Sigmoid colon (tissue), 7 donors: Measurements from ENCODE around the gene PDZD4. TPM values are rescaled to one million over a fixed set of nuclear protein-coding genes. Genes with fewer than 3 reads are reported as not detected.

Experiments
- DNase-seq: peaks from one replicate; pipeline ENCODE4 v3.0.0-alpha.2; 2019
- H3K27ac ChIP-seq, 4 donors: fragments of 200-600 bp; sonication (generic); one replicate each; pipeline ENCODE4 v1.5.1; 2016 to 2019; ENCODE audit warnings: mild to moderate bottlenecking in 1 of 4
- H3K27me3 ChIP-seq, 3 donors: fragments of 200-600 bp; sonication (generic); one replicate each; pipeline ENCODE4 v1.5.1; 2019; ENCODE audit warnings: mild to moderate bottlenecking in 1 of 3
- H3K36me3 ChIP-seq, 4 donors: fragments of 200-600 bp; sonication (generic); one replicate each; pipeline ENCODE4 v1.5.1; 2016 to 2019
- H3K4me1 ChIP-seq, 4 donors: fragments of 200-600 bp; sonication (generic); one replicate each; pipeline ENCODE4 v1.5.1; 2017 to 2019
- H3K4me3 ChIP-seq, 4 donors: fragments of 200-600 bp; sonication (generic); one replicate each; pipeline ENCODE4 v1.5.1; 2017 to 2019; ENCODE audit warnings: mild to moderate bottlenecking in 2 of 4, moderate library complexity in 1 of 4
- H3K9me3 ChIP-seq, 4 donors: fragments of 200-600 bp in 3 of 4; sonication (generic) in 3 of 4; one replicate each; pipeline versions ENCODE4 v1.5.1 to v1.6.1; 2013 to 2019
- EP300 ChIP-seq, 4 donors: sonication (generic); formaldehyde crosslinking; IDR thresholded peaks; one replicate each; pipeline ENCODE4 v1.6.1; 2017; ENCODE audit warnings: antibody characterized with exemption in 4 of 4
- POLR2A ChIP-seq, 2 donors: fragments of 450-650 bp; IDR thresholded peaks; one replicate each; pipeline ENCODE4 v1.6.1; 2016; ENCODE audit warnings: antibody characterized with exemption in 2 of 2, mild to moderate bottlenecking in 2 of 2, moderate library complexity in 2 of 2
- POLR2AphosphoS5 ChIP-seq, 4 donors: sonication (generic); formaldehyde crosslinking; IDR thresholded peaks; one replicate each; pipeline ENCODE4 v1.6.1; 2017; ENCODE audit warnings: antibody characterized with exemption in 4 of 4
- WGBS, 2 donors: extraction: QIAGEN DNeasy Blood & Tissue Kit; methylation state at CpG; one replicate each; pipeline ENCODE4 v1.1.7; 2013; 5-methylcytosine and 5-hydroxymethylcytosine counted together
- intact Hi-C: fragments of 100-400 bp; cut with DNase I; formaldehyde crosslinking; loops from one replicate; pipeline ENCODE4 v1.15.1; 2023
- polyA plus RNA-seq, 3 donors: library from polyadenylated mRNA; stranded (reverse); fragments of 200-250 nt; gene quantifications; one replicate each; pipeline ENCODE4 v1.2.3, GENCODE V29; 2013
- total RNA-seq, 4 donors: library from RNA; depleted of rRNA; stranded (reverse); fragments of >200 nt; gene quantifications; one replicate each; pipeline ENCODE4 v1.1.0, GENCODE V29; 2016
- TF ChIP-seq, protein P1 (sequence below), 4 experiments: fragments of 450-650 bp in 3 of 4; fragments of 200-600 bp in 1 of 4; IDR thresholded peaks; one replicate each; pipeline ENCODE4 v1.5.1; 2016 to 2019; ENCODE audit warnings: antibody characterized with exemption in 4 of 4, mild to moderate bottlenecking in 3 of 4, moderate library complexity in 2 of 4
- donor health status: healthy with polysubstance abuse.
- donor health status: Bipolar disorder and iron deficiency.
- donor health status: healthy.

Gene PDZD4
- total and polyA plus RNA-seq, 7 donors = 0.46 to 24.4 (median 8.6) TPM

DNA sequence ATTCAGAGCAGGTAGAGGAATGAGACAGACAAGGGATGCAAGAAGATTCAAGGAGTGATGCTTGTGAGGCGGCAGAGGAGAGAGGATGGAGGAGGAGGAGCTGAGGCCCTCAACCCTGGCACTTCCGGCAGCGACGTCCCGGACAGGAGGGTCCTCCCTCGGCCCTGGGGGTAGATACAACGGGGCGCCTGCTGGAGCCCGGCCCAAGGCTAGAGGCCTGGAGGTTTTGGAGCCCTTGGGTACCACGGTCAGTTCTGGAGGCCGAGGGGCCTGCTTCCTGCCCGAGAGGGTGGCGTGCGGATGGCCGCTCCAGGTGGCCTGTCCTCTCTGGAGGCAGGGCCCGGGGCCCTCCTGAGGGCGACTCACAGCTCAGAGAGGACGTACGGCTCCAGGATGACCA lies 22.4 kb downstream of the PDZD4 start:
- Histone ChIP-seq H3K9me3 (no peaks in the 10 kb centered on the region), H3K27me3 (no peaks in the 10 kb centered on the region), H3K27ac (no peak overlapping the region), H3K4me3 (no peak overlapping the region), H3K36me3 (no peaks in the 10 kb centered on the region), H3K4me1 (no peaks in the 10 kb centered on the region)
- intact Hi-C loops = no loop called here
- no peak for DNase-seq
- TF ChIP-seq POLR2AphosphoS5 (IDR thresholded peaks at IDR 0.05) = no peak
- TF ChIP-seq EP300 (IDR thresholded peaks at IDR 0.05) = no peak
- no peak for TF ChIP-seq POLR2A (IDR thresholded peaks at IDR 0.05)
- TF ChIP-seq, protein P1, sequence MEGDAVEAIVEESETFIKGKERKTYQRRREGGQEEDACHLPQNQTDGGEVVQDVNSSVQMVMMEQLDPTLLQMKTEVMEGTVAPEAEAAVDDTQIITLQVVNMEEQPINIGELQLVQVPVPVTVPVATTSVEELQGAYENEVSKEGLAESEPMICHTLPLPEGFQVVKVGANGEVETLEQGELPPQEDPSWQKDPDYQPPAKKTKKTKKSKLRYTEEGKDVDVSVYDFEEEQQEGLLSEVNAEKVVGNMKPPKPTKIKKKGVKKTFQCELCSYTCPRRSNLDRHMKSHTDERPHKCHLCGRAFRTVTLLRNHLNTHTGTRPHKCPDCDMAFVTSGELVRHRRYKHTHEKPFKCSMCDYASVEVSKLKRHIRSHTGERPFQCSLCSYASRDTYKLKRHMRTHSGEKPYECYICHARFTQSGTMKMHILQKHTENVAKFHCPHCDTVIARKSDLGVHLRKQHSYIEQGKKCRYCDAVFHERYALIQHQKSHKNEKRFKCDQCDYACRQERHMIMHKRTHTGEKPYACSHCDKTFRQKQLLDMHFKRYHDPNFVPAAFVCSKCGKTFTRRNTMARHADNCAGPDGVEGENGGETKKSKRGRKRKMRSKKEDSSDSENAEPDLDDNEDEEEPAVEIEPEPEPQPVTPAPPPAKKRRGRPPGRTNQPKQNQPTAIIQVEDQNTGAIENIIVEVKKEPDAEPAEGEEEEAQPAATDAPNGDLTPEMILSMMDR (IDR thresholded peaks at IDR 0.05) = no peak
- WGBS, 2 donors = 92 to 94% methylated on average over 19 of the region's 19 CpGs

DNA sequence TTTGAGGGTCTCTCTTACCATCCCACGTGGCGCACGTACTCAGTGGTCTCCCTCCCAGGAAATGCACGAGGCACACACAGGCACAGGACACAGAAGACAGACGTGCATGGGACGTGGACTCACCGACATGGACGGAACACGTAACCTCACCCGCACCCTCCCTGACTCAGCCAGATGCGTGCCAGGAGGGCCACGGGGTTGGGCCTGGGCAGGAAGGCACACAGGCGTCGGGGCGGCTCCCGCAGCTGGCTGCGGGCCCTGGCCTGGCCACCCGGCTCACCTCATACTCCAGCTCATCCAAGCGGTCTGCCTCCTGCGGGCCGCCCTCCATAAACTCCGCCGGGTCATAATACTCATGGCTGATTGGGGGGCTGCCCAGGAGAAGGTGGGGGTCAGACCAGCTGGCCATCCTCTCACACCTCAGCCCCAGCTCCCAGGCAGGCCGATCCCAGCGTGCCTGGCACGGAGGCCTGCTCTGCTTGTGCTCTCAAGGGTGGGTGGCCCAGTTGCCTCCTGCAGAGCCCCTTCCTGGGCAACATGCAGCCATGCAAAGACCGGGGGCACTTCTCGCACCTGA lies 23.3 kb downstream of the PDZD4 start:
- Histone ChIP-seq H3K27me3 (no peaks in the 10 kb centered on the region), H3K36me3 (no peaks in the 10 kb centered on the region), H3K4me3 (no peak overlapping the region), H3K9me3 (no peaks in the 10 kb centered on the region), H3K4me1 (no peaks in the 10 kb centered on the region), H3K27ac (no peak overlapping the region)
- DNase-seq = no peak
- TF ChIP-seq POLR2A (IDR thresholded peaks at IDR 0.05) (no peak), EP300 (IDR thresholded peaks at IDR 0.05) (no peak), POLR2AphosphoS5 (IDR thresholded peaks at IDR 0.05) (no peak)
- TF ChIP-seq, protein P1 (IDR thresholded peaks at IDR 0.05) = no peak
- intact Hi-C loops = no loop called here
- WGBS, 2 donors = 82 to 92% methylated on average over 28 of the region's 28 CpGs

DNA sequence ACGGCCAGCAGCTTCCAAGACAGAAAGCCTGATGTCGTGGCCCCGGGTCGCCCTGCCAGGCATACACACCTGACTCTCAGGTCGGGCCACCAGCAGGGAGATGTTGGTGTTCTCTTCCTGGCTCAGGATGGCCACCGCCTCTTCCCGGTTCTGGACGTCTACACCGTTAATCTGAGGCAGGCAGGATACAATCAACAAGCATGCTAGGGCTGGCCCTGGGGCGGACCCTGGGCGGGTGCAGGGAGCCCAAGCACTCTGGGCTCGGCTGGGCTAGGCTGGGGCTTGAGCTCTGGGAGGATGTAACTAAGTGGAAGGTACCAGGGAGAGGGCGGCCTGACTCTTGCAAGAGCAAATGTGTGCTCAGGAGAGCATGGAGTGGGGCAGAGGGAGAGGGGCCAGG lies 24.9 kb downstream of the PDZD4 start:
- 82 to 89% methylated on average over 13 of the region's 13 CpGs for WGBS, 2 donors
- no peak for DNase-seq
- H3K27me3 ChIP-seq = no peaks in the 10 kb centered on the region

DNA sequence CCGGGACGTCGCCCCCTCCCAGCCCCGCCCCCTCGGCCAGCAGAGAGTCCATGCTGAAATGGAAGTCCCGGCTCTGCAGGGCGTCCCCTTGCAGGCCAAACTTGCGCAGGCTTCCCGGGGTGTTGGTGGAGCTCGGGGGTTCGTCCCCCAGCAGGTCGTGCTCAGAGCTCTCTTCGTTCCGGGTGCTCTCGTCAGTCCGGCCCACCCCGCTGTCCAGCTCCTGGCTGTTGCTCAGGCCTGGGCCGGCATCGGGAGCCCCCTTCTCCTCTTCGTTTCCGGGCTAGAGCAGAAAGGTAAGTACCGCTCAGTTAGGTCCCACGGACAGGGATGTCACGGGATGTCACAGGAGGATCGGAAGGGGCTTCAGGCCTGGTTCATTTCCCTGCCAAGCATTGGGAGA lies 25.7 kb downstream of the PDZD4 start:
- TF ChIP-seq POLR2AphosphoS5 (IDR thresholded peaks at IDR 0.05) = no peak
- TF ChIP-seq, protein P1 (IDR thresholded peaks at IDR 0.05) = no peak
- no peak for TF ChIP-seq POLR2A (IDR thresholded peaks at IDR 0.05)
- TF ChIP-seq EP300 (IDR thresholded peaks at IDR 0.05) = no peak
- no peaks in the 10 kb centered on the region for H3K36me3 ChIP-seq
- DNase-seq = no peak
- intact Hi-C loops = no loop called here
- H3K4me3 ChIP-seq = no peak overlapping the region
- no peaks in the 10 kb centered on the region for H3K27me3 ChIP-seq
- no peak overlapping the region for H3K27ac ChIP-seq
- 91 to 93% methylated on average over 25 of the region's 25 CpGs for WGBS, 2 donors
- H3K9me3 ChIP-seq = no peaks in the 10 kb centered on the region
- no peaks in the 10 kb centered on the region for H3K4me1 ChIP-seq

More for the DNA sequence above, 24.9 kb downstream of the PDZD4 start:
- TF ChIP-seq POLR2A (IDR thresholded peaks at IDR 0.05) = no peak
- TF ChIP-seq EP300 (IDR thresholded peaks at IDR 0.05) = no peak
- no peak for TF ChIP-seq POLR2AphosphoS5 (IDR thresholded peaks at IDR 0.05)
- TF ChIP-seq, protein P1 (IDR thresholded peaks at IDR 0.05) = no peak
- Histone ChIP-seq H3K27ac (no peak overlapping the region), H3K36me3 (no peaks in the 10 kb centered on the region), H3K9me3 (no peaks in the 10 kb centered on the region), H3K4me3 (no peak overlapping the region), H3K4me1 (no peaks in the 10 kb centered on the region)
- intact Hi-C loops = no loop called here

DNA sequence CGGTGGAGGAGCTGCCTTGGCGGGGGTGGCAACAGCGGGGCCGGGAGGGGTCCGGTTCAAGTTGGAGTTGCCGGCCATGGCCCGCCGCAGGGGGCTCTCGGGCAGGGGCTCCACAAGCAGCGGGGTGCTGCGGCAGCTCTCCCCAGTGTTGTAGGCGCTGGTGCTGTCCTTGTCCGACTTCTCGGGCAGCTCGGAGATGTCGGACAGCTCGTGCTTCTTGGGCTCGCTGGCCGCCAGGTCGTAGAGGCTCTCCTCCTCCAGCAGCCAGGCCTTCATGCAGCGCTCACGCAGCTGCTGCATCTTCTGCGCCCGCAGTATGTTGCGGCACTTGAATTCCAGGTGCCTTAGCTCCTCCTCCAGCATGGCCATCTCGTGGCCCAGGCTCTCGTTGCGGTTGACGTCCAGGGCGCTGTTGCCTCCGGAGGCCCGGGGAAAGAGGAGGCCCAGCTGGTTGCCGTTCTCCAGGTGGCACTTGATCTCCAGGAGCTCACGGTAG lies 26.2 kb downstream of the PDZD4 start:
- Histone ChIP-seq H3K27me3 (no peaks in the 10 kb centered on the region), H3K4me1 (no peaks in the 10 kb centered on the region), H3K36me3 (no peaks in the 10 kb centered on the region), H3K27ac (no peak overlapping the region), H3K4me3 (no peak overlapping the region), H3K9me3 (no peaks in the 10 kb centered on the region)
- WGBS, 2 donors = 95% methylated on average over 34 of the region's 34 CpGs
- intact Hi-C loops = no loop called here
- DNase-seq = peak; percentile 59
- TF ChIP-seq POLR2A (IDR thresholded peaks at IDR 0.05) (no peak), POLR2AphosphoS5 (IDR thresholded peaks at IDR 0.05) (no peak), EP300 (IDR thresholded peaks at IDR 0.05) (no peak)
- TF ChIP-seq, protein P1 (IDR thresholded peaks at IDR 0.05) = no peak
